Chondrocyte (in vitro differentiated cells): ENCODE results near the gene ACP2. TPM values are rescaled to one million over a fixed set of nuclear protein-coding genes. Genes with fewer than 3 reads are reported as not detected.

ENCODE experiments used
- DNase-seq: peaks from one replicate; pipeline ENCODE4 v3.0.0; 2021; ENCODE audit warnings: mixed read lengths, low spot score
- H3K27ac Mint-ChIP-seq: one replicate; pipeline ENCODE4 v1.8.0; 2021; ENCODE audit warnings: mild to moderate bottlenecking, moderate library complexity, mixed read lengths; ENCODE audit not compliant: unreplicated experiment
- H3K27me3 Mint-ChIP-seq: 2 replicates; pipeline ENCODE4 v1.8.0; 2021; ENCODE audit warnings: low read depth, mixed read lengths
- H3K36me3 Mint-ChIP-seq: 2 replicates; pipeline ENCODE4 v1.8.0; 2021; ENCODE audit warnings: low read depth, mixed read lengths
- H3K4me1 Mint-ChIP-seq: 2 replicates; pipeline ENCODE4 v1.8.0; 2021; ENCODE audit warnings: low read depth, mild to moderate bottlenecking, mixed read lengths
- H3K4me3 Mint-ChIP-seq: one replicate; pipeline ENCODE4 v1.8.0; 2021; ENCODE audit warnings: mild to moderate bottlenecking, moderate library complexity, mixed read lengths; ENCODE audit not compliant: unreplicated experiment
- H3K9me3 Mint-ChIP-seq: 2 replicates; pipeline ENCODE4 v1.8.0; 2021; ENCODE audit warnings: low read depth, mixed read lengths
- total RNA-seq: library from RNA; stranded (reverse); gene quantifications from 3 replicates; pipeline ENCODE4 v1.2.1, GENCODE V29; 2021
- TF ChIP-seq, protein P1 (sequence below): fragments of 200-600 bp; sonication (generic); IDR thresholded peaks from 2 replicates; pipeline ENCODE4 v1.5.0; 2021; ENCODE audit warnings: antibody characterized with exemption, mild to moderate bottlenecking, moderate library complexity

ACP2 gene
- total RNA-seq, 1 donor from 2014 or later = 35.3 TPM

DNA sequence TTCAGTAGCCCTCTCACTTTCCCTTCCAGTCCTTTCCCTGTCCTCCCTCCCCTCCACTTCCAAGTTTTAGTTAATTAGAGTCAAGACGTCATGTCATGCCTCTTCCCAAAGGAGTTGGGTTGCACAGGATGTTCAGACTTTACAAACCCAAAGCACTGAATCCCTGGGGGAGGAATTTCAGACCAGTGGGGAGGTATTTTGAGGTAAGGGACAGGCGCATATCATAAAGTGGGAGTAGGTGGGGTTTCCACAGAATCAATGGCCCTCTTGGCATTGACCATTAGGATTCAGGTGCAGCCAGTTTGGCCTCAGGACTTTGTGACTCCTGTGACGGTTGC lies 733 bp upstream of the ACP2 start:
- TF ChIP-seq, protein P1, sequence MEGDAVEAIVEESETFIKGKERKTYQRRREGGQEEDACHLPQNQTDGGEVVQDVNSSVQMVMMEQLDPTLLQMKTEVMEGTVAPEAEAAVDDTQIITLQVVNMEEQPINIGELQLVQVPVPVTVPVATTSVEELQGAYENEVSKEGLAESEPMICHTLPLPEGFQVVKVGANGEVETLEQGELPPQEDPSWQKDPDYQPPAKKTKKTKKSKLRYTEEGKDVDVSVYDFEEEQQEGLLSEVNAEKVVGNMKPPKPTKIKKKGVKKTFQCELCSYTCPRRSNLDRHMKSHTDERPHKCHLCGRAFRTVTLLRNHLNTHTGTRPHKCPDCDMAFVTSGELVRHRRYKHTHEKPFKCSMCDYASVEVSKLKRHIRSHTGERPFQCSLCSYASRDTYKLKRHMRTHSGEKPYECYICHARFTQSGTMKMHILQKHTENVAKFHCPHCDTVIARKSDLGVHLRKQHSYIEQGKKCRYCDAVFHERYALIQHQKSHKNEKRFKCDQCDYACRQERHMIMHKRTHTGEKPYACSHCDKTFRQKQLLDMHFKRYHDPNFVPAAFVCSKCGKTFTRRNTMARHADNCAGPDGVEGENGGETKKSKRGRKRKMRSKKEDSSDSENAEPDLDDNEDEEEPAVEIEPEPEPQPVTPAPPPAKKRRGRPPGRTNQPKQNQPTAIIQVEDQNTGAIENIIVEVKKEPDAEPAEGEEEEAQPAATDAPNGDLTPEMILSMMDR = no peak
- Mint-ChIP-seq H3K36me3 (peaks cover 2% of the 10 kb centered on the region), H3K9me3 (no peaks in the 10 kb centered on the region), H3K4me3 (peak overlapping the region; percentile 93), H3K4me1 (peaks cover 24% of the 10 kb centered on the region), H3K27me3 (no peaks in the 10 kb centered on the region), H3K27ac (no peak overlapping the region)
- DNase-seq = no peak

DNA sequence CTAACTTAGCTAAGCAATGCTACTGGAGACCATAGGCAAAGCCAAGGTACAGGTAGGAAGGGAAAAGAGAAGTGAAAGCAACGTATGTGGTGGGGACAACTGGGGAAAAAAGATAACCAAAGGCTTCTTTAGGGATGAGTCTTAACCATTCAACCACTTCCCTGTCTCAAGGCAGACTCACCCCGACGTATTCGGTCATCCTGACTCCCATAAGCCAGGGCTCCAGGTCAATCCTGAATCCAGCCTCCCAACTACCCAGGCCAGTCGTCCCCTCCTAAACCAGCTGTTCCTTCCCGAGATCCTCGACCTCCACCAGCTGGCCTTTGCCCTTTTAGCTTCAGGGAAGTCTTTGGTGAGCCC lies 330 bp downstream of the ACP2 start:
- Mint-ChIP-seq H3K36me3 (peaks cover 4% of the 10 kb centered on the region), H3K4me1 (peaks cover 19% of the 10 kb centered on the region), H3K4me3 (peak overlapping the region; percentile 93), H3K27ac (peak overlapping the region; percentile 95), H3K9me3 (no peaks in the 10 kb centered on the region), H3K27me3 (no peaks in the 10 kb centered on the region)
- DNase-seq = no peak
- TF ChIP-seq, protein P1 = no peak

DNA sequence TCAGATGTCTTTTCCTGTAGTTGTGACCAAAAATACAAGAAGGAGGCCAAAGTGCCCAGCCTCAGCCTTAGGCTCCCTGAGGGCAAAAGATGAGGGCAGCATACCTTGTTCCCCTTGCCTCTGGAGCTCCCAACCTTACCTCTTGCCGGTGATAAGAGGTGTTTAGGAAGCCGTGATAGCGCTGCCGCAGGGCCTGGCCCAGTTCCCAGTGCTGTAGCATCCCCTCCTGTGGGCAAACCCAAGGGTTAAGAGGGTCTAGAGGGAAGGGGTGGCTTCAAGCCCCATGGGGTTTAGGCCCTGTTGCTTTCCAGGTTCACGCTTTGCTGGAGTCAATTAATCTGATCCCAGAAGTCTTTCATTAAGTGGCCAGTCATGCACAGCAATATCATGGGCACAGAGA lies 1.1 kb downstream of the ACP2 start:
- H3K9me3 Mint-ChIP-seq = no peaks in the 10 kb centered on the region
- H3K27me3 Mint-ChIP-seq = no peaks in the 10 kb centered on the region
- peak overlapping the region; percentile 93 for H3K4me3 Mint-ChIP-seq
- peaks cover 7% of the 10 kb centered on the region for H3K36me3 Mint-ChIP-seq
- DNase-seq = no peak
- H3K4me1 Mint-ChIP-seq = peaks cover 19% of the 10 kb centered on the region
- H3K27ac Mint-ChIP-seq = no peak overlapping the region
- TF ChIP-seq, protein P1 = no peak

DNA sequence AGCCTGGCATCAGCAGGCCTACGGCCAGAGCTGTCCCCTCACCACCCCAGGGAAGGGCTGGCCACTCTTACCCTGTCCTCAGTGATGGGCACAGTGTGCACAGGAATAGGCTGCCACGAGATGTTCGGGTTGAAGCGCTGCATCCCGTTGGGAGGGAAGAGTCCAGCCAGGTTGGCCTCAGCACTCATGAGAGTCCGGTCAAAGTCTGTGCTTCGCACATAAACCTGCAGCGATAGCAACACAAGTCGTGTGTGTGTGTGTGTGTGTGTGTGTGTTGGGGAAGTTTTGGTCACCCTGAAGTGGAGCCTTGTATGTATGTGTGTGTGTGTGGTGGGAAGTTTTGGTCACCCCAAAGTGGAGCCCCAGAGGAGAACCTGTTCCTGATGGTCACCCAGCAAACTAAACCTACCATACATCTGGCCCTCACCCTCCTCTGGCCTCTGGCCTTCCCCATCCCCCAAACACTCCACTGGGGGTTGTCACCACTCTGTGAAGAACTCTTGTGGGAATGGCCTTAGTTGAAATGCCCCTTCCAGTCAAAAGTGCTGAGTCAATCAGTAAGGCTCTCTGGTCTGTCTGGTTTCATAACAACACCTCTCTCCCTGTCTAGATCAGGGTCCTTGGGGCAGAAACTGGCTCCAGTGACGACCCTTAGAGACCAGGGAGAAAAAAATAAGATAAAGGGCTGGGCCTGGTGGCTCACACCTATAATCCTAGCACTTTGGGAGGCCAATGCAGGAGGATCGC lies 2.8 kb downstream of the ACP2 start:
- peaks cover 19% of the 10 kb centered on the region for H3K4me1 Mint-ChIP-seq
- no peak overlapping the region for H3K4me3 Mint-ChIP-seq
- H3K27ac Mint-ChIP-seq = no peak overlapping the region
- no peak for DNase-seq
- peaks cover 22% of the 10 kb centered on the region for H3K36me3 Mint-ChIP-seq
- no peaks in the 10 kb centered on the region for H3K27me3 Mint-ChIP-seq
- TF ChIP-seq, protein P1 = no peak
- no peaks in the 10 kb centered on the region for H3K9me3 Mint-ChIP-seq

DNA sequence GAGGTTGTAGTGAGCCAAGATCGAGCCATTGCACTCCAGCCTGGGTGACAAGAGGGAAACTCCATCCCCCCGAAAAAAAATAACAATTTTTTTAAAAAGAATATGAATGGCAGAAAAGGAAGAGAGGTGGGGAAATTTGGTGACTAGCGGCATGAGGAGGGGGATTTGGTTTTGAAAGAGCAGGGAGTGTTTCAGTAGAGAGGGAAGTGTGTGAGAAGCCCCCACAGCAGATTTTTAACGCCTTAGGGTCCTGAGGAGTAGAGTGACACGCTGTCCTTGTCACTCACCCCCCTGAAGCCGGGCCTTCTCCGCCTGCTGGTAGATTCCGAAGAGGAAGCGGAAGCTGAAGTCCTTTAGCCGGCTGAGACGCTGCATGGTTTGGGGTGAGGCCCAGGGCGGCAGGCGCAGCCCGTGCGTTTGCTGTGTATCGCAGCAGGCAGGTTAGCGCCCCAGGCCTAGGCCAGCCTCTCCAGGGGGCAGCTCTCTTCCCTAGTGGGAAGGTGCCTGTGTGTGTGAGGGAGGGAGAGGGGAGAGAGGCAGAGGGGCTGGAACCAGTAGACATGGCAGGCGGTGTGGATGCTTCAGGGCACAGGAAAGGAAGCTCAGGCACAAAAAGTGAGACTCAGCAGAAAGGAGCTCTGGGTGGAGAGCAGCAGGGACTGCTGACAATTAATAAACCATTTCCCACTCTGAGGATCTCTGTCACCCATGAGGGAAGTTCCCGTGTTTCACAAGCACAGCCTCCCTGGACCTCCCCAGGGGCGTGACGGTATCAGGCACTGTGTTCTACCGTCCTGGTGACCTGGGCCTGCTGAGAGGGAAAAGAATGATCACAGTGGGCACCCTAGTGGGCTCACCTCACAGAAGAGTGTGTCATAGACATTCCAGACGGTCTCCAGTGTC lies 3.9 kb downstream of the ACP2 start:
- Mint-ChIP-seq H3K27ac (no peak overlapping the region), H3K36me3 (peaks cover 28% of the 10 kb centered on the region), H3K4me3 (no peak overlapping the region), H3K27me3 (no peaks in the 10 kb centered on the region), H3K4me1 (peaks cover 19% of the 10 kb centered on the region), H3K9me3 (no peaks in the 10 kb centered on the region)
- TF ChIP-seq, protein P1 = no peak
- DNase-seq = no peak
